ENCODE data around the gene CPB2.

CPB2 gene

GRCh38 chr13:46126552-46127357, 21.9 kb upstream of the CPB2 start:
- no peak for DNase-seq

- DNase-seq = no peak
Observed at GRCh38 chr13:46126056-46126455, 21.2 kb upstream of the CPB2 start.

- DNase-seq = no peak
Observed at GRCh38 chr13:46124967-46125933, 20.4 kb upstream of the CPB2 start.

GRCh38 chr13:46124531-46124966, 19.7 kb upstream of the CPB2 start:
- no peak for DNase-seq

- DNase-seq = no peak
Observed at GRCh38 chr13:46122304-46122703, 17.5 kb upstream of the CPB2 start.

- no peak for DNase-seq
Observed at GRCh38 chr13:46121597-46122163, 16.8 kb upstream of the CPB2 start.

- DNase-seq = no peak
Observed at GRCh38 chr13:46121033-46121432, 16.2 kb upstream of the CPB2 start.

GRCh38 chr13:46119883-46120614, 15.2 kb upstream of the CPB2 start:
- DNase-seq = no peak

- no peak for DNase-seq
Observed at GRCh38 chr13:46116653-46117502, 12.0 kb upstream of the CPB2 start.

GRCh38 chr13:46114613-46115012, 9.8 kb upstream of the CPB2 start:
- DNase-seq = no peak

- no peak for DNase-seq
Observed at GRCh38 chr13:46113596-46113995, 8.8 kb upstream of the CPB2 start.

GRCh38 chr13:46111151-46111550, 6.3 kb upstream of the CPB2 start:
- no peak for DNase-seq

GRCh38 chr13:46109451-46109850, 4.6 kb upstream of the CPB2 start:
- DNase-seq = no peak

- no peak for DNase-seq
Observed at GRCh38 chr13:46106839-46107371, 2.1 kb upstream of the CPB2 start.

GRCh38 chr13:46103037-46103436, 1.8 kb downstream of the CPB2 start:
- DNase-seq = no peak

GRCh38 chr13:46102255-46102605, 2.6 kb downstream of the CPB2 start:
- no peak for DNase-seq

GRCh38 chr13:46101484-46102254, 3.2 kb downstream of the CPB2 start:
- no peak for DNase-seq

- DNase-seq = no peak
Observed at GRCh38 chr13:46101002-46101401, 3.8 kb downstream of the CPB2 start.

- DNase-seq = no peak
Observed at GRCh38 chr13:46100191-46100815, 4.5 kb downstream of the CPB2 start.

GRCh38 chr13:46097663-46098062, 7.2 kb downstream of the CPB2 start:
- DNase-seq = no peak

All from activated gamma-delta T cell (primary cell).